Measurements from ENCODE around the gene KRT82.

GRCh38 chr12:52366738-52367485 is 39.2 kb downstream of the KRT82 start, which contains the start of gene KRT85:
- TF ChIP-seq CTCF (IDR thresholded peaks at IDR 0.05) (no peak), POLR2AphosphoS5 (IDR thresholded peaks at IDR 0.05) (no peak), POLR2A (IDR thresholded peaks at IDR 0.05) (no peak)

All from suprapubic skin (tissue), 4 donors.